ENCODE results near the gene CILP2.

CILP2 gene

GRCh38 chr19:19495614-19496603 is 42.2 kb upstream of the CILP2 start:
- no peak overlapping the region for H3K4me3 ChIP-seq (ENCODE audit: low read depth, low read length)
- H3K27ac ChIP-seq (ENCODE audit: extremely low read depth, low read depth, low read length): no peak overlapping the region
- H3K36me3 ChIP-seq (ENCODE audit: control insufficient read depth in 2 of 2, insufficient read depth in 1 of 2, low read length in 2 of 2): peaks cover 0 to 94% of the 10 kb centered on the region in 2 experiments; a peak in 2 of 3 replicates
- POLR2A ChIA-PET: no interaction called here
- no peaks in the 10 kb centered on the region for H3K9me3 ChIP-seq (ENCODE audit: control insufficient read depth, insufficient read depth, low read depth, low read length)
- TF ChIP-seq KLF1 (tag by site-specific recombination; IDR thresholded peaks at IDR 0.05): no peak
- no peak for TF ChIP-seq ZNF707 (tag by site-specific recombination; IDR thresholded peaks at IDR 0.05)
- no peak for TF ChIP-seq PRDM10 (tag by site-specific recombination; IDR thresholded peaks at IDR 0.05)
- TF ChIP-seq ZNF600 (tag by site-specific recombination; IDR thresholded peaks at IDR 0.05): no peak
- TF ChIP-seq ZNF335 (tag by site-specific recombination; conservative IDR thresholded peaks at IDR 0.05): no peak
- no peaks in the 10 kb centered on the region for H3K4me1 ChIP-seq (ENCODE audit: control insufficient read depth, insufficient read depth, low read length)
- CTCF ChIA-PET: no interaction called here

GRCh38 chr19:19498255-19498991 is 39.6 kb upstream of the CILP2 start:
- no peak overlapping the region for H3K27ac ChIP-seq (ENCODE audit: extremely low read depth, low read depth, low read length)
- POLR2A ChIA-PET: no interaction called here
- peaks cover 0 to 94% of the 10 kb centered on the region in 2 experiments; a peak in 2 of 3 replicates for H3K36me3 ChIP-seq (ENCODE audit: control insufficient read depth in 2 of 2, insufficient read depth in 1 of 2, low read length in 2 of 2)
- TF ChIP-seq ZNF580 (tag by site-specific recombination; IDR thresholded peaks at IDR 0.05): no peak
- H3K9me3 ChIP-seq (ENCODE audit: control insufficient read depth, insufficient read depth, low read depth, low read length): no peaks in the 10 kb centered on the region
- CTCF ChIA-PET: no interaction called here
- H3K4me3 ChIP-seq (ENCODE audit: low read depth, low read length): no peak overlapping the region
- H3K4me1 ChIP-seq (ENCODE audit: control insufficient read depth, insufficient read depth, low read length): no peaks in the 10 kb centered on the region

GRCh38 chr19:19499272-19499995 is 38.6 kb upstream of the CILP2 start:
- ChIA-PET CTCF (interaction anchor here (1.2 kb wide), 1 partner anchor 9 kb away, joined by 6 read pairs; no protein-coding TSS in a partner anchor), POLR2A (no interaction called here)
- TF ChIP-seq ZBTB8A (tag by site-specific recombination; IDR thresholded peaks at IDR 0.05) (no peak), ZNF843 (tag by site-specific recombination; IDR thresholded peaks at IDR 0.05) (no peak), PRDM6 (tag by site-specific recombination; IDR thresholded peaks at IDR 0.05) (no peak), ZNF26 (tag by site-specific recombination; IDR thresholded peaks at IDR 0.05) (no peak), REST (tag by site-specific recombination; IDR thresholded peaks at IDR 0.05) (no peak), ZXDB (tag by site-specific recombination; IDR thresholded peaks at IDR 0.05) (no peak), ZNF664 (tag by site-specific recombination; IDR thresholded peaks at IDR 0.05) (no peak), ZNF354C (tag by site-specific recombination; IDR thresholded peaks at IDR 0.05; ENCODE audit: borderline replicate concordance, low read depth) (no peak)
- H3K4me3 ChIP-seq (ENCODE audit: low read depth, low read length): no peak overlapping the region
- peaks cover 4 to 95% of the 10 kb centered on the region in 2 experiments; a peak in 2 of 3 replicates for H3K36me3 ChIP-seq (ENCODE audit: control insufficient read depth in 2 of 2, insufficient read depth in 1 of 2, low read length in 2 of 2)
- H3K27ac ChIP-seq (ENCODE audit: extremely low read depth, low read depth, low read length): 0 out of 2 replicates have a peak overlapping the region, but pooled peaks have one; percentile 14
- H3K9me3 ChIP-seq (ENCODE audit: control insufficient read depth, insufficient read depth, low read depth, low read length): no peaks in the 10 kb centered on the region
- H3K4me1 ChIP-seq (ENCODE audit: control insufficient read depth, insufficient read depth, low read length): no peaks in the 10 kb centered on the region
